ENCODE data around the gene ZNF358.

- TF ChIP-seq CTCF (IDR thresholded peaks at IDR 0.05): no peak
- no peak for TF ChIP-seq EZH2phosphoT487 (IDR thresholded peaks at IDR 0.05)
Observed at GRCh38 chr19:7542556-7543348, 26.8 kb downstream of the ZNF358 start.

Measured in neural progenitor cell (in vitro differentiated cells).